ENCODE measurements around the gene PLCD4. TPM values are rescaled to one million over a fixed set of nuclear protein-coding genes. Genes with fewer than 3 reads are reported as not detected.

The PLCD4 gene
- total RNA-seq, 1 experiment from 2014 or later = 0.42 TPM

DNA sequence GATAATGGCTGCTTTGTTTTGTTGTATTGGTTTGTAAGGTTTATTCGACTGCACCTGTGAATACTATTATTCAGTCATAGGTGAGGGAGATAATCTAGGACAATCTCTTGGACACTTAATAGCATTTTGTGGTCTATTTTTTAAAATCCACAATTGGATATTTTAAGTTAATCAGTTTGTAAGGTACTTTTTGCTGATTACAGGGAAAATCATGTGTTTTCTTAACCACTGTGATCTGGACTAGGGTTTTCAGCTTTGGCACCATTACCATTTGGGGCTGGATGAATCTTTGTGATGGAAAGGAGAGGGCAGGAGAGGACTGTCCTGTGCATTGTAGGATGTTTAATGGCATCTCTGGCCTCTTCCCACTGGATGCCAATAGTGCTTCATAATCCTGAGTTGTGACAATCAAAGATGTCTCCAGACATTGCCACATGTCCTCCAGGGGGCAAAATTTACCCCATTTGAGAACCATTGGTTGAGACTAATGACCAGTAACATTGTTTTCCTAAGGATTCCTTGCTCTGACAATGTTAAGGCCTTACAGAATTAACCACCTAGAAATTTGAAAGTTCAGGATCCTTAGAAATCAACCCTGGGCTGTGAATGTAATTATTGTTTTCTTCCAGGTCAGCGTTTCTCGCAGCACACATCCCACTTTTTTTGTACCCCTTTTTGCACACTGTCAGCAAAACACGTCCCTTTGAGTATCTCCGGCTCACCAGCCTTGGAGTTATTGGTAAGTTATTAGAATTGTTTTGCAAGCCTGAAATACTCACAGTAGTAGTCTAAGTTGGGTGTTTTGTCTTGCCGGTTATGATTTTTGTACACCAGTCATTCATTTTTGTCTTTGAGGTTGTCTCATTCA lies 23.5 kb upstream of the PLCD4 start:
- Histone ChIP-seq H3K79me1 (ENCODE audit: insufficient read depth, low read depth, low read length, poor library complexity, severe bottlenecking) (no peaks in the 10 kb centered on the region), H2BK12ac (ENCODE audit: insufficient read length, low read depth, low read length) (no peak overlapping the region), H3K18ac (ENCODE audit: insufficient read length, low read depth, low read length) (no peak overlapping the region), H3K4me2 (ENCODE audit: insufficient read depth, insufficient read length, low read length) (no peak overlapping the region), H3T11ph (ENCODE audit: low read length) (no peak overlapping the region), H3K4me1 (ENCODE audit: insufficient read depth, low read length) (no peaks in the 10 kb centered on the region), H3K56ac (ENCODE audit: insufficient read length, low read depth, low read length) (no peak overlapping the region), H4K91ac (ENCODE audit: insufficient read length, low read depth, low read length) (no peak overlapping the region), H3K4ac (ENCODE audit: low read depth, low read length) (no peak overlapping the region), H3K23me2 (ENCODE audit: insufficient read length, low read depth, low read length, poor library complexity, severe bottlenecking) (no peaks in the 10 kb centered on the region), H3K27ac (ENCODE audit: insufficient read length, low read depth, low read length) (no peak overlapping the region), H4K20me1 (ENCODE audit: control insufficient read depth, insufficient read depth, insufficient read length) (no peaks in the 10 kb centered on the region), H4K5ac (ENCODE audit: insufficient read length, low read depth, low read length) (no peak overlapping the region), H2AK5ac (ENCODE audit: insufficient read length, low read length) (no peak overlapping the region), H2AFZ (ENCODE audit: low read length) (no peak overlapping the region), H2BK5ac (ENCODE audit: insufficient read length, low read length) (no peak overlapping the region), H2BK15ac (ENCODE audit: low read depth, low read length) (no peak overlapping the region), H3K23ac (ENCODE audit: insufficient read length, low read depth, low read length) (no peak overlapping the region), H4K8ac (replicated peaks; ENCODE audit: insufficient read length, low read depth, low read length) (no peak overlapping the region), H3K9me3 (ENCODE audit: control insufficient read depth, low read depth, low read length) (no peaks in the 10 kb centered on the region), H3K9ac (ENCODE audit: extremely low read depth, insufficient read length, low read length) (no peak overlapping the region), H3K79me2 (ENCODE audit: insufficient read depth, low read length) (peaks cover 2% of the 10 kb centered on the region; the same call in 1 of the 2 replicates), H2BK120ac (ENCODE audit: low read depth, low read length, poor library complexity, severe bottlenecking) (no peak overlapping the region), H3K14ac (ENCODE audit: insufficient read depth, low read length) (no peak overlapping the region), H2BK20ac (ENCODE audit: low read depth, low read length, poor library complexity, severe bottlenecking) (no peak overlapping the region), H3K27me3 (ENCODE audit: insufficient read depth, low read length) (no peaks in the 10 kb centered on the region)
- DNase-seq = no peak
- no peaks in the 10 kb centered on the region for H3K27me3 Mint-ChIP-seq (ENCODE audit: low read depth)
- no peak overlapping the region for H3K4me3 Mint-ChIP-seq
- H3K4me1 Mint-ChIP-seq = peaks cover 0 to 5% of the 10 kb centered on the region in 2 experiments; a peak in 1 of 4 replicates
- H3K9me3 Mint-ChIP-seq = no peaks in the 10 kb centered on the region
- H3K27ac Mint-ChIP-seq = no peak overlapping the region
- peaks cover 41 to 82% (median 78%) of the 10 kb centered on the region in 3 experiments; a peak in 6 of 7 replicates for H3K36me3 Mint-ChIP-seq (ENCODE audit: insufficient read depth in 1 of 3, low read depth in 3 of 3)
- TF ChIP-seq, protein P1, sequence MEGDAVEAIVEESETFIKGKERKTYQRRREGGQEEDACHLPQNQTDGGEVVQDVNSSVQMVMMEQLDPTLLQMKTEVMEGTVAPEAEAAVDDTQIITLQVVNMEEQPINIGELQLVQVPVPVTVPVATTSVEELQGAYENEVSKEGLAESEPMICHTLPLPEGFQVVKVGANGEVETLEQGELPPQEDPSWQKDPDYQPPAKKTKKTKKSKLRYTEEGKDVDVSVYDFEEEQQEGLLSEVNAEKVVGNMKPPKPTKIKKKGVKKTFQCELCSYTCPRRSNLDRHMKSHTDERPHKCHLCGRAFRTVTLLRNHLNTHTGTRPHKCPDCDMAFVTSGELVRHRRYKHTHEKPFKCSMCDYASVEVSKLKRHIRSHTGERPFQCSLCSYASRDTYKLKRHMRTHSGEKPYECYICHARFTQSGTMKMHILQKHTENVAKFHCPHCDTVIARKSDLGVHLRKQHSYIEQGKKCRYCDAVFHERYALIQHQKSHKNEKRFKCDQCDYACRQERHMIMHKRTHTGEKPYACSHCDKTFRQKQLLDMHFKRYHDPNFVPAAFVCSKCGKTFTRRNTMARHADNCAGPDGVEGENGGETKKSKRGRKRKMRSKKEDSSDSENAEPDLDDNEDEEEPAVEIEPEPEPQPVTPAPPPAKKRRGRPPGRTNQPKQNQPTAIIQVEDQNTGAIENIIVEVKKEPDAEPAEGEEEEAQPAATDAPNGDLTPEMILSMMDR (conservative IDR thresholded peaks at IDR 0.05) = peak; percentile 42; the same call in 2 of the 3 replicates
- no CpG with 5 or more reads among the region's 6 CpGs for WGBS (ENCODE audit: extremely low coverage, insufficient read length, low lambda C conversion rate)
